ENCODE data around the gene LRRC8D.

DNA sequence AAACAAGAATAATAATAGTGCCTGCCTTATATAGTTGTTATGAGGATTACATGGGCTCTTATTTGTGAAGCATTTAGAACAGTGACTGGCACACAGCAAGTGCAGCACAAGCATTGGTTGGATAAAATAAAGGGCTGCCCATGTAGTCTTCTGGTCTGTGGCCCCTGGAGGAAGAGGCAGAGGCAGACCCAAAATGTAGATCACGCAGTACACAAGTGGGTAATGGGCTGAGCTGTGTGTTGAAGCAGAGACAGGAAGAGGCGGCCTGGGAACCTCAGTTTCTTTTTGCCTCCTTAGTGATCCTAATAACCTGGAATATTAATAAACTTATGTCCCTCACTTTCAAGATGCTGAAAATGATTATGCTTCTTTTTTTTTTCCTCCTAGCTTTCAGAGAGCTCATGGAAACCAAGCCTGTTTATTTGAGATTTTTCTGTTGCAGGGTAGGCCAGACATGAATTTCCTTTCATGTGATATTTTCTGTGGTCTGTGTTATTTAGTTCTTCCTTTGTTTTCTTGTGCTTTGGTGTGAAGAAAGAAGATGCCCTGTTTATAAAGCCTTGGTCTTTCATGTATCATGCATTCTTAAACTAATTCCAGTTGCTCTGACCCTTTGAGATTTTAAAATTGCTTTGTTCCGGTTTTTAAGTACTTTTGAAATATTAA lies 42.5 kb downstream of the LRRC8D start:
- TF ChIP-seq SP1 (IDR thresholded peaks at IDR 0.05) (no peak), BHLHE40 (IDR thresholded peaks at IDR 0.05; ENCODE audit: borderline replicate concordance) (no peak), ELF4 (IDR thresholded peaks at IDR 0.05) (no peak), FOXA1 (IDR thresholded peaks at IDR 0.05) (no peak), TARDBP (IDR thresholded peaks at IDR 0.05) (no peak), FOXM1 (IDR thresholded peaks at IDR 0.05; ENCODE audit: borderline replicate concordance) (no peak), FOXK2 (IDR thresholded peaks at IDR 0.05) (no peak), CTBP1 (IDR thresholded peaks at IDR 0.05; ENCODE audit: borderline replicate concordance) (no peak), ZNF384 (IDR thresholded peaks at IDR 0.05) (no peak)

All from HEK293T (cell line).